GM19025 (cell line): ENCODE results near the gene PUM2.
"Not testable (repeated sequence)": the region's sequence is repeated elsewhere in the genome, so short reads cannot be mapped to it uniquely, and the experiment has no call there.

Experiments
- ATAC-seq: cut with Tn5 transposase; IDR thresholded peaks from one replicate; pipeline ENCODE4 v1.9.1; 2021; ENCODE audit warnings: mild to moderate bottlenecking, low read depth, moderate library complexity; ENCODE audit not compliant: unreplicated experiment

The PUM2 gene

GRCh38 chr2:20299113-20299512, 51.5 kb downstream of the PUM2 start:
- no peak for ATAC-seq

- ATAC-seq: no peak
Measured at GRCh38 chr2:20294231-20294630, 56.4 kb downstream of the PUM2 start.

- no peak for ATAC-seq
Measured at GRCh38 chr2:20292984-20293383, 57.7 kb downstream of the PUM2 start.

GRCh38 chr2:20291846-20292408, 58.7 kb downstream of the PUM2 start:
- ATAC-seq: no peak

GRCh38 chr2:20291106-20291564, 59.5 kb downstream of the PUM2 start:
- no peak for ATAC-seq

- no peak for ATAC-seq
Measured at GRCh38 chr2:20288642-20289340, 61.9 kb downstream of the PUM2 start.

- ATAC-seq: no peak
Measured at GRCh38 chr2:20282916-20283592, 67.6 kb downstream of the PUM2 start.

GRCh38 chr2:20281876-20282275, 68.8 kb downstream of the PUM2 start:
- ATAC-seq: no peak

- ATAC-seq: no peak
Measured at GRCh38 chr2:20273042-20273441, 77.6 kb downstream of the PUM2 start.

GRCh38 chr2:20268317-20268716, 82.3 kb downstream of the PUM2 start:
- not testable (repeated sequence) for ATAC-seq

- no peak for ATAC-seq
Measured at GRCh38 chr2:20267529-20267928, 83.1 kb downstream of the PUM2 start.

GRCh38 chr2:20264629-20265028, 86.0 kb downstream of the PUM2 start:
- ATAC-seq: no peak

- no peak for ATAC-seq
Measured at GRCh38 chr2:20257411-20257810, 93.2 kb downstream of the PUM2 start.

- ATAC-seq: no peak
Measured at GRCh38 chr2:20254731-20255130, 95.9 kb downstream of the PUM2 start.

- no peak for ATAC-seq
Measured at GRCh38 chr2:20250436-20250835, 100.2 kb downstream of the PUM2 start.

GRCh38 chr2:20249170-20249569, 101.5 kb downstream of the PUM2 start:
- ATAC-seq: no peak

- ATAC-seq: no peak
Measured at GRCh38 chr2:20247084-20247483, 103.6 kb downstream of the PUM2 start.

GRCh38 chr2:20243637-20244036, 107.0 kb downstream of the PUM2 start:
- ATAC-seq: not testable (repeated sequence)

- ATAC-seq: no peak
Measured at GRCh38 chr2:20242727-20243377, 107.8 kb downstream of the PUM2 start.

GRCh38 chr2:20241973-20242726, 108.5 kb downstream of the PUM2 start:
- no peak for ATAC-seq

GRCh38 chr2:20240291-20240690, 110.4 kb downstream of the PUM2 start:
- not testable (repeated sequence) for ATAC-seq
